ENCODE data around the gene AIG1.
"Not testable (repeated sequence)": the region's sequence is repeated elsewhere in the genome, so short reads cannot be mapped to it uniquely, and the experiment has no call there.

The AIG1 gene

GRCh38 chr6:143301188-143301587, 240.5 kb downstream of the AIG1 start:
- DNase-seq (ENCODE audit: extremely low read depth, low read depth) = no peak
- no peak for TF ChIP-seq CTCF (IDR thresholded peaks at IDR 0.05; ENCODE audit: low read depth, low read length)

- not testable (repeated sequence) for DNase-seq (ENCODE audit: extremely low read depth, low read depth)
These were observed 247.1 kb downstream of the AIG1 start for GRCh38 chr6:143307760-143308159.

GRCh38 chr6:143313163-143313562, 252.5 kb downstream of the AIG1 start:
- DNase-seq (ENCODE audit: extremely low read depth, low read depth) = no peak

GRCh38 chr6:143321491-143322086, 260.9 kb downstream of the AIG1 start:
- no peak for DNase-seq (ENCODE audit: extremely low read depth, low read depth)
- no peak for TF ChIP-seq CTCF (IDR thresholded peaks at IDR 0.05; ENCODE audit: low read depth, low read length)

More at GRCh38 chr6:143313163-143313562, 252.5 kb downstream of the AIG1 start:
- TF ChIP-seq CTCF (IDR thresholded peaks at IDR 0.05; ENCODE audit: low read depth, low read length) = no peak

GRCh38 chr6:143322386-143322785, 261.7 kb downstream of the AIG1 start:
- TF ChIP-seq CTCF (IDR thresholded peaks at IDR 0.05; ENCODE audit: low read depth, low read length) = no peak
- no peak for DNase-seq (ENCODE audit: extremely low read depth, low read depth)

GRCh38 chr6:143323729-143324470, 263.2 kb downstream of the AIG1 start:
- TF ChIP-seq CTCF (IDR thresholded peaks at IDR 0.05; ENCODE audit: low read depth, low read length) = no peak
- no peak for DNase-seq (ENCODE audit: extremely low read depth, low read depth)

- TF ChIP-seq CTCF (IDR thresholded peaks at IDR 0.05; ENCODE audit: low read depth, low read length) = no peak
- DNase-seq (ENCODE audit: extremely low read depth, low read depth) = no peak
These were observed 264.9 kb downstream of the AIG1 start for GRCh38 chr6:143325379-143326140.

All from AG09319 (cell line).